Right cardiac atrium (tissue), 5 donors: ENCODE measurements around the gene PDS5B. TPM values are rescaled to one million over a fixed set of nuclear protein-coding genes. Genes with fewer than 3 reads are reported as not detected.

Source experiments
- ATAC-seq, 2 donors: fragments of 200-7000 bp; cut with Tn5 transposase; one replicate each; pipeline versions ENCODE4 v1.8.0 to v1.9.1; 2020; ENCODE audit warnings: moderate library complexity in 2 of 2, mild to moderate bottlenecking in 1 of 2
- DNase-seq, 3 donors: peaks; one replicate each; pipeline ENCODE4 v3.0.0-alpha.2; 2020
- H3K27ac ChIP-seq: one replicate; pipeline ENCODE4 v1.5.1; 2013; ENCODE audit warnings: mild to moderate bottlenecking, low read length, control low read depth, moderate library complexity
- H3K27me3 ChIP-seq: one replicate; pipeline ENCODE4 v1.6.1; 2013; ENCODE audit not compliant: control insufficient read depth, insufficient read depth
- H3K4me1 ChIP-seq: one replicate; pipeline ENCODE4 v1.6.1; 2013; ENCODE audit warnings: low read length; ENCODE audit not compliant: control insufficient read depth, insufficient read depth
- H3K4me3 ChIP-seq: one replicate; pipeline ENCODE4 v1.5.1; 2013; ENCODE audit warnings: low read length, control low read depth
- H3K9me3 ChIP-seq: one replicate; pipeline ENCODE4 v1.6.1; 2013; ENCODE audit warnings: low read length; ENCODE audit not compliant: control insufficient read depth
- WGBS: extraction: QIAGEN DNeasy Blood & Tissue Kit; methylation state at CpG from one replicate; pipeline ENCODE4 v1.1.7; 2013; 5-methylcytosine and 5-hydroxymethylcytosine counted together
- intact Hi-C, 4 donors: fragments of 100-400 bp; cut with DNase I; formaldehyde crosslinking; loops; one replicate each; pipeline versions ENCODE4 v1.11.0 to v1.14.0; 2022 to 2023
- long read RNA-seq, 4 donors: library from polyadenylated mRNA; unstranded; transcript quantifications; one replicate each; pipeline ENCODE4 v2.0.0, GENCODE V29; 2020 to 2021
- polyA plus RNA-seq: library from polyadenylated mRNA; stranded (reverse); fragments of 200-250 nt; gene quantifications from one replicate; pipeline ENCODE4 v1.2.3, GENCODE V29; 2013
- total RNA-seq, 4 donors: library from RNA; stranded (reverse); fragmentation: NEBNext Ultra II Directional; extraction: Animal tissue kit (Norgen Biotek cat#: 25700); gene quantifications; one replicate each; pipeline ENCODE4 v1.2.1, GENCODE V29; 2021
- donor health status: healthy with polysubstance abuse.
- donor health status: DM: no; HTN: yes; CAD: no.
- donor health status: DM: no; HTN: no; CAD: no.
- donor health status: DM: no; HTN: yes; CAD: no; lungs with severe emphysema.
- donor health status: DM: yes; HTN: yes; CAD: no.

Gene PDS5B, protein sequence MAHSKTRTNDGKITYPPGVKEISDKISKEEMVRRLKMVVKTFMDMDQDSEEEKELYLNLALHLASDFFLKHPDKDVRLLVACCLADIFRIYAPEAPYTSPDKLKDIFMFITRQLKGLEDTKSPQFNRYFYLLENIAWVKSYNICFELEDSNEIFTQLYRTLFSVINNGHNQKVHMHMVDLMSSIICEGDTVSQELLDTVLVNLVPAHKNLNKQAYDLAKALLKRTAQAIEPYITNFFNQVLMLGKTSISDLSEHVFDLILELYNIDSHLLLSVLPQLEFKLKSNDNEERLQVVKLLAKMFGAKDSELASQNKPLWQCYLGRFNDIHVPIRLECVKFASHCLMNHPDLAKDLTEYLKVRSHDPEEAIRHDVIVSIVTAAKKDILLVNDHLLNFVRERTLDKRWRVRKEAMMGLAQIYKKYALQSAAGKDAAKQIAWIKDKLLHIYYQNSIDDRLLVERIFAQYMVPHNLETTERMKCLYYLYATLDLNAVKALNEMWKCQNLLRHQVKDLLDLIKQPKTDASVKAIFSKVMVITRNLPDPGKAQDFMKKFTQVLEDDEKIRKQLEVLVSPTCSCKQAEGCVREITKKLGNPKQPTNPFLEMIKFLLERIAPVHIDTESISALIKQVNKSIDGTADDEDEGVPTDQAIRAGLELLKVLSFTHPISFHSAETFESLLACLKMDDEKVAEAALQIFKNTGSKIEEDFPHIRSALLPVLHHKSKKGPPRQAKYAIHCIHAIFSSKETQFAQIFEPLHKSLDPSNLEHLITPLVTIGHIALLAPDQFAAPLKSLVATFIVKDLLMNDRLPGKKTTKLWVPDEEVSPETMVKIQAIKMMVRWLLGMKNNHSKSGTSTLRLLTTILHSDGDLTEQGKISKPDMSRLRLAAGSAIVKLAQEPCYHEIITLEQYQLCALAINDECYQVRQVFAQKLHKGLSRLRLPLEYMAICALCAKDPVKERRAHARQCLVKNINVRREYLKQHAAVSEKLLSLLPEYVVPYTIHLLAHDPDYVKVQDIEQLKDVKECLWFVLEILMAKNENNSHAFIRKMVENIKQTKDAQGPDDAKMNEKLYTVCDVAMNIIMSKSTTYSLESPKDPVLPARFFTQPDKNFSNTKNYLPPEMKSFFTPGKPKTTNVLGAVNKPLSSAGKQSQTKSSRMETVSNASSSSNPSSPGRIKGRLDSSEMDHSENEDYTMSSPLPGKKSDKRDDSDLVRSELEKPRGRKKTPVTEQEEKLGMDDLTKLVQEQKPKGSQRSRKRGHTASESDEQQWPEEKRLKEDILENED (N-terminal part only)
- 10 to 100 TPM; 22.3 to 30.7 (median 27.3) TPM for total RNA-seq
- polyA plus RNA-seq = 5.5 TPM
- long read RNA-seq, donor 1, partial matches to known transcripts = 9 of 19 reads
- long read RNA-seq, donor 1, other reads (novel, unspliced or antisense) = 9 of 19 reads
- long read RNA-seq, donor 2, partial matches to known transcripts = 1 of 3 reads
- long read RNA-seq, donor 2, other reads (novel, unspliced or antisense) = 1 of 3 reads
- long read RNA-seq, donor 3, partial matches to known transcripts = 33 of 59 reads
- long read RNA-seq, donor 3, other reads (novel, unspliced or antisense) = 25 of 59 reads
- long read RNA-seq, donor 4, full-length matches to known transcripts = 1 of 2 reads
- long read RNA-seq, donor 4, partial matches to known transcripts = 0 of 2 reads
- long read RNA-seq, donor 4, other reads (novel, unspliced or antisense) = 1 of 2 reads

DNA sequence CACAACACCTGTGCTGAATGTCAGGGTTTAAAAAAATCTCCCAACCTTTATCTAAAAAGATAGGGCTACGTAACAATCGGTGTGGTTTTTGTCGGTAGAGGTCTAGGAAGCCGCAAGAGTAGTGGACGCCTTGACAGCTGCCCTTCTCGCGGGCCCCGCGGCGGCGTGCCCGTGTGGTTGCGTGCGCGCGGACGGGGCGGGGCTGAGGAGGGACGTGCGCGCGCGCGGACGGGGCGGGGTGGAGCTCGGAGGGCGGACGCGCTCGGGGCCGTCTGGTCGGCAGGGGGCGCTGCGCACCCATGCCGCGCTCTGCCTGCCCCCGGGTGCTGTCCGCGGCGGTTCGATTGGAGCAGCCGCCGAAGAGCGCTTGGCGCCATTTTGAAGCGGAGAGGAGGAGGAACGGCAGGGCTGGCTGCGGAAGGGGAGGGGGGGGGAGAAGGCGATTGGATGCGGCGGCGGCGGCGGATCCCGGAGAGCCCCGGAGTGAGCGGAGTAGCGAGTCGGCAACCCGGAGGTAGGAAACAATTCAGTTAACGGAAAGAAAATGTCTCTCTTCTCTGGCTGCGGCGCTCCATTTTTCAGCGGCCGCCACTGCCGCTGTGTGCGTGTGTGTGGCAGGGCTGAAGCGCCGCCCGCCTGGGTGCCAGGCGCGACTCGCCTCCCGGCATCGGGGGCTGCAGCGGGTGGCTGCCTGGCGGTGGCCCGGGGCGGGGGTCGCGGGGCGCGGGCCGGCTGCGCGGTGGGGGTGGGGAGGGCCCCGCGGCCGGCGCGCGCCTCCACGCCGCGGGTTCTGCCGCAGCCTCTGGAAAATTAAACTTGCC lies at the start of gene PDS5B:
Gene PDS5B (plus strand): TSS at position 373 of the 821 bp plus-strand sequence. CDS start 62,321 bp downstream, outside the sequence.
- ATAC-seq (peak; percentile 97 to 98), DNase-seq (peak; percentile 95 to 98 (median 98))
- Histone ChIP-seq H3K4me3 (peak within 1 kb of the TSS; percentile 100), H3K27ac (peak within 1 kb of the TSS; percentile 96), H3K4me1 (no peaks in the 10 kb centered on the region), H3K27me3 (no peaks in the 10 kb centered on the region), H3K9me3 (no peaks in the 10 kb centered on the region)
- under 1% methylated on average over 97 of the region's 97 CpGs for WGBS
- intact Hi-C loops = loop anchor here in 3 of 4 donors (1.0 to 10.0 kb wide), 7 partner anchors 51 to 1139 kb away; no protein-coding TSS in a partner anchor

DNA sequence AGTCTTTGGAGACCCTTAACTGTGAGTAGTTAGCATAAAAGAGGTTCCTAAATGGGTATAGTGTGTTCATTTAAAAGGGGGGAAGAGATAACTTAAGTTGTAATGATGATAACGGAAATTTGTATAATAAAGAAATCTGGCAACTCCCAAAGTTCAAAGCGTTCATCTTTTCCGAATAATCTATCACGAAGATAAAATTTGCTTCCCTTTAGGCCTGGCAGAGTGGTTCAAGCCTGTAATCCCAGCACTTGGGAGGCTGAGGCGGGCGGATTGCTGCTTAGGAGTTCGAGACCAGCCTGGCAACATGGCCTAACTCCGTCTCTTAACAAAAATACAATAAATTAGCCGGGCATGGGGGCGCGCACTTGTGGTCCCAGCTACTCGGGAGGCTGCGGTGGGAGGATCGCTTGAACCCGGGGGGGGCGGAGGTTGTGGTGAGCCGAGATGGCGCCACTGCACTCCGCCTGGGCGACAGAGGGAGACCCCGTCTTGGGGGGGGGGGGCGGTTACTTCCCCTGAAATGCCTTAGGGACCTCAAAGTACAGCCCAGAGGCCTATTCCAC lies 48.6 kb upstream of the PDS5B start:
- Histone ChIP-seq H3K9me3 (no peaks in the 10 kb centered on the region), H3K4me3 (peak overlapping the region; percentile 60), H3K4me1 (peaks cover 3% of the 10 kb centered on the region), H3K27me3 (no peaks in the 10 kb centered on the region), H3K27ac (peak overlapping the region; percentile 78)
- WGBS = 28% methylated on average over 22 of the region's 22 CpGs
- intact Hi-C loops = no loop called here
- DNase-seq (peak; percentile 34 to 67 (median 67)), ATAC-seq (peak; percentile 8 to 29)

DNA sequence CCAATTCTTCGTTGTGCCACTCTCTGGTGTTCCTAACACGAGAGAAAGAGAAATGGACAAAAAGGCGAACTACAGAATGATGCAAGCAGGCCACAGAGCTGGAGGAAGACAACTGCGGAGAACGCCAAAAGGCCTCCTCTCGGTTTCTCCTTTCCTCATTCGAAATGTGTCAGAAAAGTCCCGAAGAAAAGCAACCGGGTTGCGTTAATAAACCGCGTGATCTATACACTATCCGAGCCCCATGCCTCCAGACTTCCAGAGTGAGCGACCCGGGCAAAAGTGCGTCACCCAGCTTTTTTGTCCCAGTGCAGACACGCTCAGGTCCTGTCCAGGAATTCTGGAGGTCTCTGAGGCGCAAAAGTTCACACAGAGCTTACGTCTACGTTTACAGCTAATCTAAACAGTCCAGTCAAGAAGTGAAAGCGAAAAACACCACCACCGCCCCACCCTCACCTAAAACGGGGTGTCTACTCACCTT lies 48.1 kb upstream of the PDS5B start:
- ATAC-seq (peak; percentile 60 to 72), DNase-seq (peak in 2 of 3 donors; percentile 39 to 62)
- H3K4me3 ChIP-seq = peak overlapping the region; percentile 60
- under 1% methylated on average over 23 of the region's 23 CpGs for WGBS
- intact Hi-C loops = no loop called here
- no peaks in the 10 kb centered on the region for H3K27me3 ChIP-seq
- no peaks in the 10 kb centered on the region for H3K9me3 ChIP-seq
- H3K4me1 ChIP-seq = peaks cover 3% of the 10 kb centered on the region
- H3K27ac ChIP-seq = peak overlapping the region; percentile 78

GRCh38 chr13:32538621-32539246 lies 47.5 kb upstream of the PDS5B start, which contains the start of gene N4BP2L2:
N4BP2L2 (minus strand) TSS chr13:32538795; CDS start chr13:32537027, 1,768 bp downstream.
- peak within 1 kb of the TSS; percentile 60 for H3K4me3 ChIP-seq
- DNase-seq (peak; percentile 94 to 97 (median 95)), ATAC-seq (peak; percentile 99)
- under 1% methylated on average over 32 of the region's 32 CpGs for WGBS
- no peaks in the 10 kb centered on the region for H3K9me3 ChIP-seq
- peak within 1 kb of the TSS; percentile 78 for H3K27ac ChIP-seq
- intact Hi-C loops = no loop called here
- H3K27me3 ChIP-seq = no peaks in the 10 kb centered on the region
- peaks cover 1% of the 10 kb centered on the region for H3K4me1 ChIP-seq

- 85% methylated on average over 2 of the region's 2 CpGs for WGBS
- ATAC-seq (no peak), DNase-seq (no peak)
- intact Hi-C loops = no loop called here
- no peaks in the 10 kb centered on the region for H3K27me3 ChIP-seq
- H3K27ac ChIP-seq = no peak overlapping the region
- H3K4me1 ChIP-seq = peaks cover 1% of the 10 kb centered on the region
- H3K4me3 ChIP-seq = no peak overlapping the region
- no peaks in the 10 kb centered on the region for H3K9me3 ChIP-seq
These were observed 44.0 kb upstream of the PDS5B start for GRCh38 chr13:32542221-32542620.

DNA sequence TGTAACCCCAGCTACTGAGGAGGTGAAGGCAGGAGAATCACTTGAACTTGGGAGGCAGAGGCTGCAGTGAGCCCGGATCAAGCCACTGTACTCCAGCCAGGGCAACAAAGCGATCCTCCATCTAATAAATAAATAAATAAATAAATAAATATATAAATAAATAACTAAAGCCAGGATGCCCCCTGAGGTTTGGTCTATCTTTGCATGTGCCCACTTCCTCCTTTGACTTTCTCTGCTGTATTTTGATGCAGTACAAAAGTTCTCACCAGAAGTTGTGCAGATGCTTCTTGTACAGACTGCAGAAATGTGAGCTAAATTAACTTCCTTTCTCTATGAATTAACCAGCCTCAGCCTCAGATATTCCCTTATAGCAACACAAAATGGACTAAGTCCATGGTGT lies 41.2 kb upstream of the PDS5B start:
- DNase-seq (no peak), ATAC-seq (no peak)
- H3K27me3 ChIP-seq = no peaks in the 10 kb centered on the region
- no peaks in the 10 kb centered on the region for H3K4me1 ChIP-seq
- 98% methylated on average over 2 of the region's 2 CpGs for WGBS
- intact Hi-C loops = no loop called here
- no peaks in the 10 kb centered on the region for H3K9me3 ChIP-seq
- H3K27ac ChIP-seq = no peak overlapping the region
- no peak overlapping the region for H3K4me3 ChIP-seq

DNA sequence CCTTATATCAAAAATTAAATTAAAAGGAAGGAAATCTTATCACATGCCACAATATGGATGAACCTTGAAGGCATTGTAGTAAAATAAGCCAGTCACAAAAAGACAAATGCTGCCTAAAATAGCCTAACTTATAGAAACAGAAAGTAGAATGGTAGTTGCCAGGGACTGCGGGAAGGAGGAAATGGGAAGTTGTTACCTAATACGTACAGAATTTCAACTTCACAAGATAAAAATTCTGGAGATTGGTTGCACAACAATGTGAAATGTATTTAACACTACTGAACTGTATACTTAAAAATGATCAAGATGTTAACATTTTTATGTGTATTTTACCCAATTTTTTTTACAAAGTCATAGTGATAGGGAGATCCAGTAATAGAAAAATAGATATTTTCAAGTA lies 37.4 kb upstream of the PDS5B start:
- H3K4me3 ChIP-seq = no peak overlapping the region
- H3K9me3 ChIP-seq = no peaks in the 10 kb centered on the region
- no peak for DNase-seq
- no peak for ATAC-seq
- 23% methylated on average over 2 of the region's 2 CpGs for WGBS
- no peaks in the 10 kb centered on the region for H3K27me3 ChIP-seq
- no peak overlapping the region for H3K27ac ChIP-seq
- no peaks in the 10 kb centered on the region for H3K4me1 ChIP-seq
- intact Hi-C loops = no loop called here

- DNase-seq (no peak), ATAC-seq (no peak)
- no peaks in the 10 kb centered on the region for H3K9me3 ChIP-seq
- H3K27me3 ChIP-seq = no peaks in the 10 kb centered on the region
- 88% methylated on average over 3 of the region's 3 CpGs for WGBS
- no peak overlapping the region for H3K27ac ChIP-seq
- H3K4me1 ChIP-seq = no peaks in the 10 kb centered on the region
- H3K4me3 ChIP-seq = no peak overlapping the region
- intact Hi-C loops = no loop called here
These were observed 36.5 kb upstream of the PDS5B start for GRCh38 chr13:32549788-32550187.

DNA sequence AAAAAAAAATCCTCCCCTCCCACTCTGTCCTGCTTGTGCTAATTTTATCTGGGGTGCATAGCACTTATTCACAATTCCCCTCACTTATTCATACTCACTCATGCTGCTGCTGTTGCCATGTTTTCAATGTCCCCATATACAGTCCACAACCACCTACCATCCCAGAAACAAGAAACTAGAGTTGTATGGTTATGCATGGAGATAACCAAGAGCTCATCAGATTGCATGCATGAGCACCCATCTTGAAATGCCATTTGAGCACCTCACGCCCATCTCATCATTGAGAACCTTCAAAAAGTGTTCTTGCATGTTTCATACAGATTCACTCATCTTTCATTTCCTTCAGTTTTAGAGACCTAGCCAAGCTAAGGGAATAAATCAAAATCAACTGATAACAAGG lies 32.5 kb upstream of the PDS5B start:
- Histone ChIP-seq H3K27me3 (no peaks in the 10 kb centered on the region), H3K4me3 (no peak overlapping the region), H3K9me3 (no peaks in the 10 kb centered on the region), H3K27ac (no peak overlapping the region), H3K4me1 (no peaks in the 10 kb centered on the region)
- DNase-seq (no peak), ATAC-seq (no peak)
- 93% methylated on average over 1 of the region's 1 CpG for WGBS
- intact Hi-C loops = no loop called here
